ENCODE data around the gene JAG2.

DNA sequence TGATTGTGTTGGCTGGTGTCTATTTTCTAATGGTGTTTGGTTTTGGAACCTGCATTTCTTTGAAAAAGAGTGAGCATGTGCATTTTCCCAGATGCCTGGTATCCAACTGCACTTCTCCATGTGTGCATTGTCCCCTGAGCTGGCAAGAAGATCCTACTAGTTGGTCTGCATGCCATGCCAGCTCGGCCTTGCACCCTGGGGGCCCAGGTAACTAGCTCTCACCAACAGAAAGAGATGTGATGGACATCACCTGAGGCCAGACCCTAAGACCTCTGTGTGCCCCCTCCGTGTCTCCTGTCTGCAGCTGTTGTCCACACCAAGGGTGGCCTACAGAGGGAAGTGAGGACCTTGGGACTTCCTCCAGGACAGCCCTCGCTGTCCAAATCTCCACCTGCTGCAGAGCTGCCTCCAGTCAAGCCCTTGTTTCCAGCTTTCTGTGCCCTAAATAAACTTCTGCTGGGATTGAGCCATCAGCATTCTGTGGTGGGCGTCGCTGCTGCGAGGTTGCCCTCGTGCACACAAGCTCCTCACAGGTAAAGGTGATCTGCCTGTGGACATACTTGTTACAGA lies 73.3 kb downstream of the JAG2 start:
- TF ChIP-seq, protein P1, sequence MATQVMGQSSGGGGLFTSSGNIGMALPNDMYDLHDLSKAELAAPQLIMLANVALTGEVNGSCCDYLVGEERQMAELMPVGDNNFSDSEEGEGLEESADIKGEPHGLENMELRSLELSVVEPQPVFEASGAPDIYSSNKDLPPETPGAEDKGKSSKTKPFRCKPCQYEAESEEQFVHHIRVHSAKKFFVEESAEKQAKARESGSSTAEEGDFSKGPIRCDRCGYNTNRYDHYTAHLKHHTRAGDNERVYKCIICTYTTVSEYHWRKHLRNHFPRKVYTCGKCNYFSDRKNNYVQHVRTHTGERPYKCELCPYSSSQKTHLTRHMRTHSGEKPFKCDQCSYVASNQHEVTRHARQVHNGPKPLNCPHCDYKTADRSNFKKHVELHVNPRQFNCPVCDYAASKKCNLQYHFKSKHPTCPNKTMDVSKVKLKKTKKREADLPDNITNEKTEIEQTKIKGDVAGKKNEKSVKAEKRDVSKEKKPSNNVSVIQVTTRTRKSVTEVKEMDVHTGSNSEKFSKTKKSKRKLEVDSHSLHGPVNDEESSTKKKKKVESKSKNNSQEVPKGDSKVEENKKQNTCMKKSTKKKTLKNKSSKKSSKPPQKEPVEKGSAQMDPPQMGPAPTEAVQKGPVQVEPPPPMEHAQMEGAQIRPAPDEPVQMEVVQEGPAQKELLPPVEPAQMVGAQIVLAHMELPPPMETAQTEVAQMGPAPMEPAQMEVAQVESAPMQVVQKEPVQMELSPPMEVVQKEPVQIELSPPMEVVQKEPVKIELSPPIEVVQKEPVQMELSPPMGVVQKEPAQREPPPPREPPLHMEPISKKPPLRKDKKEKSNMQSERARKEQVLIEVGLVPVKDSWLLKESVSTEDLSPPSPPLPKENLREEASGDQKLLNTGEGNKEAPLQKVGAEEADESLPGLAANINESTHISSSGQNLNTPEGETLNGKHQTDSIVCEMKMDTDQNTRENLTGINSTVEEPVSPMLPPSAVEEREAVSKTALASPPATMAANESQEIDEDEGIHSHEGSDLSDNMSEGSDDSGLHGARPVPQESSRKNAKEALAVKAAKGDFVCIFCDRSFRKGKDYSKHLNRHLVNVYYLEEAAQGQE (IDR thresholded peaks at IDR 0.05; ENCODE audit: insufficient read depth in 1 of 2, low read depth in 2 of 2, low read length in 1 of 2), result no peak
- TF ChIP-seq, protein P2, sequence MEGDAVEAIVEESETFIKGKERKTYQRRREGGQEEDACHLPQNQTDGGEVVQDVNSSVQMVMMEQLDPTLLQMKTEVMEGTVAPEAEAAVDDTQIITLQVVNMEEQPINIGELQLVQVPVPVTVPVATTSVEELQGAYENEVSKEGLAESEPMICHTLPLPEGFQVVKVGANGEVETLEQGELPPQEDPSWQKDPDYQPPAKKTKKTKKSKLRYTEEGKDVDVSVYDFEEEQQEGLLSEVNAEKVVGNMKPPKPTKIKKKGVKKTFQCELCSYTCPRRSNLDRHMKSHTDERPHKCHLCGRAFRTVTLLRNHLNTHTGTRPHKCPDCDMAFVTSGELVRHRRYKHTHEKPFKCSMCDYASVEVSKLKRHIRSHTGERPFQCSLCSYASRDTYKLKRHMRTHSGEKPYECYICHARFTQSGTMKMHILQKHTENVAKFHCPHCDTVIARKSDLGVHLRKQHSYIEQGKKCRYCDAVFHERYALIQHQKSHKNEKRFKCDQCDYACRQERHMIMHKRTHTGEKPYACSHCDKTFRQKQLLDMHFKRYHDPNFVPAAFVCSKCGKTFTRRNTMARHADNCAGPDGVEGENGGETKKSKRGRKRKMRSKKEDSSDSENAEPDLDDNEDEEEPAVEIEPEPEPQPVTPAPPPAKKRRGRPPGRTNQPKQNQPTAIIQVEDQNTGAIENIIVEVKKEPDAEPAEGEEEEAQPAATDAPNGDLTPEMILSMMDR (IDR thresholded peaks at IDR 0.05), result no peak

Measured in Panc1 (cell line).